NCI-H1417 treated with DMSO at 0.1 percent for 48 hours (cell line): ENCODE data around the gene SLC38A2.
"Not testable (repeated sequence)": the region's sequence is repeated elsewhere in the genome, so short reads cannot be mapped to it uniquely, and the experiment has no call there.

Source experiments
- DNase-seq: peaks from one replicate; lab custom pipeline; 2025; lab: John Stamatoyannopoulos, UW

The SLC38A2 gene

GRCh38 chr12:46360908-46361666 is 11.5 kb downstream of the SLC38A2 start:
- no peak for DNase-seq

- DNase-seq = no peak
These were observed 12.2 kb downstream of the SLC38A2 start for GRCh38 chr12:46360370-46360769.

GRCh38 chr12:46359667-46360280 is 12.8 kb downstream of the SLC38A2 start:
- DNase-seq = no peak

- no peak for DNase-seq
These were observed 13.5 kb downstream of the SLC38A2 start for GRCh38 chr12:46358791-46359666.

- DNase-seq = no peak
These were observed 14.3 kb downstream of the SLC38A2 start for GRCh38 chr12:46358325-46358700.

- no peak for DNase-seq
These were observed 14.9 kb downstream of the SLC38A2 start for GRCh38 chr12:46357438-46358324.

GRCh38 chr12:46356655-46357437 is 15.7 kb downstream of the SLC38A2 start:
- no peak for DNase-seq

GRCh38 chr12:46354802-46355199 is 17.8 kb downstream of the SLC38A2 start:
- DNase-seq = no peak

- no peak for DNase-seq
These were observed 18.3 kb downstream of the SLC38A2 start for GRCh38 chr12:46354111-46354801.

GRCh38 chr12:46351886-46352650 is 20.5 kb downstream of the SLC38A2 start:
- no peak for DNase-seq

GRCh38 chr12:46351138-46351537 is 21.4 kb downstream of the SLC38A2 start:
- DNase-seq = no peak

- DNase-seq = no peak
These were observed 23.3 kb downstream of the SLC38A2 start for GRCh38 chr12:46349253-46349652.

- DNase-seq = no peak
These were observed 29.3 kb downstream of the SLC38A2 start for GRCh38 chr12:46343118-46343852.

GRCh38 chr12:46342562-46343033 is 30.0 kb downstream of the SLC38A2 start:
- no peak for DNase-seq

- DNase-seq = no peak
These were observed 33.5 kb downstream of the SLC38A2 start for GRCh38 chr12:46339051-46339450.

- no peak for DNase-seq
These were observed 40.3 kb downstream of the SLC38A2 start for GRCh38 chr12:46332260-46332659.

- not testable (repeated sequence) for DNase-seq
These were observed 47.5 kb downstream of the SLC38A2 start for GRCh38 chr12:46325075-46325474.

- no peak for DNase-seq
These were observed 51.8 kb downstream of the SLC38A2 start for GRCh38 chr12:46320731-46321130.

GRCh38 chr12:46318037-46318436 is 54.5 kb downstream of the SLC38A2 start:
- no peak for DNase-seq
